Activated CD8-positive, alpha-beta memory T cell treated with anti-CD3 and anti-CD28 coated beads for 4 hours (primary cell): Measurements from ENCODE around the gene MASP2.
"Not testable (repeated sequence)": the region's sequence is repeated elsewhere in the genome, so short reads cannot be mapped to it uniquely, and the experiment has no call there.

Source experiments
- DNase-seq, 2 donors: peaks; one replicate each; pipeline ENCODE4 v3.0.0-alpha.2; 2020; ENCODE audit warnings: low read depth in 2 of 2

Gene MASP2

DNA sequence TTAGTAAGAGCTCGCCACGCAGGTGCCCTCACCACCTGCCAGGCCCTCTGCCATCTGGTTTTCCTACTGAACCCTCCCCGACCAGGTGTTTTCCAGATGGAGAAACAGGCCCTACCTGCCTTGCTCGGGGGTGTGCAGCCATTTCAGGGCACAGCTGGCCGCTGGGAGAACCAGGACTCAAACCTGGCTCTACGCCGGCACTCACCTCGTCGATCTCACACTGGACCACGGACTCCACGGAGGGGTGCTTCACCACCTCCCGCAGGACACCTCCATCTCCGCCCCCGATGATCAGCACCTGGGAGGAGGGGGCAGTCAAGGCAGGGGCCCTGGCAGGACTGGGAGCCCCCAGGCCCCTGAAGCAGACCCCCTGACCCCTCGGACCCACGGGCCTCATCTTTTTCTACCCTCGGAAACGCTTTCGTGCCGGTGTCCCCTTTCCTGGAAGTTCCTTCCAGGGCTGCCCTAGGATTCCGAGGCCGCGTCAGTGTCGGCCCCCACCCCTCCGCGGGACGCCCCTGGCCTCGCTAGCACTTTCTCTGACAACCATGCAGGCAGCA is 11.6 kb upstream of the MASP2 start:
- DNase-seq: no peak

DNA sequence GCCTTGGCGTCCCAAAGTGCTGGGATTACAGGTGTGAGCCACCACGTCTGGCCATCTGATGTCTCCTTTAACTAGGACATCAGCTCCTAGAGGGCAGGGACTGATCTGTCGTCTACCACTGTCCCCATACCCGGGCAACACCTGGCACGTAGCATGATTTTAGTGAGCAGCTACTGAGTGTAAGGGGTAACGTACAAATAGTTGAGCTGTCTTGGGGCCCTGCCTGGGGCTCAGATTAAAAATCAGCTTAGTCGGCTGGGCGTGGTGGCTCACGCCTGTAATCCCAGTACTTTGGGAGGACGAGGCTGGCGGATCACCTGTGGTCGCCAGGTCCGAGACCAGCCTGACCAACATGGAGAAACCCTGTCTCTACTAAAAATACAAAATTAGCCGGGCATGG is 11.0 kb upstream of the MASP2 start:
- no peak for DNase-seq

DNA sequence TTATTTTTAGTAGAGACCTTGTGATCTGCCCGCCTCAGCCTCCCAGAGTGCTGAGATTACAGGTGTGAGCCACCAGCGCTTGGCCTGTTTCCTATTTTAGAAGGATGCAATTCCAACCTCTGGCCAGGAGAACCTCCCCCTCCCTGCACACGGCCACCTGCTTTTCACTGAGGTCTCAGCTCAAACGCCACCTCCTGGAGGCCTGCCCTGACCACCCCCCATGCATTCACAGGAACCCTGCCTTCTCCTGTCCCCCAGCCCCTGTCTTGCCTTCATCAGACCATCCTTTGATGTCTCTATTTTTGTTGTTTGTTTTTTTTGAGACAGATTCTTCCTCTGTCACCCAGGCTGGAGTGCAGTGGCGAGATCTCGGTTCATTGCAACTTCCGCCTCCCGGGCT is 10.4 kb upstream of the MASP2 start:
- no peak for DNase-seq

DNA sequence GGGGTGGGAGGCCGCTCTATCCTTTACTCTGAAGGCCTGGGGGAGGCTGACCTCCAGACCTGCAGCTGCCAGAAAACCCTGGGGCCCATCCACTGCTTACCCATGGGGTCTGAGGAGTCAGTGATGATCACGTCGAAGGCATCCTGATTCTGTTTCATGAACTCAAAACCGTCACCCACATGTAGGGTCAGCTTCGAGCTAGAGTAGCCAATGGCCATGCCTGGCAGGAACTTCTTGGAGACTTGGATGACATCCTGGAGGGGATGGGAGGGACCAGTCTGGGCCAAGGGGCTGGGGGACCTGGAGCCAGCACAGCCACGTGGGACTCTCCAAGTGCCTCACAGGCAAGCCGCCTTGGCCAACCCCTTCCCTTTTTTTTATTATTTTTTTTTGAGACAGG is 9.5 kb upstream of the MASP2 start:
- DNase-seq: no peak

DNA sequence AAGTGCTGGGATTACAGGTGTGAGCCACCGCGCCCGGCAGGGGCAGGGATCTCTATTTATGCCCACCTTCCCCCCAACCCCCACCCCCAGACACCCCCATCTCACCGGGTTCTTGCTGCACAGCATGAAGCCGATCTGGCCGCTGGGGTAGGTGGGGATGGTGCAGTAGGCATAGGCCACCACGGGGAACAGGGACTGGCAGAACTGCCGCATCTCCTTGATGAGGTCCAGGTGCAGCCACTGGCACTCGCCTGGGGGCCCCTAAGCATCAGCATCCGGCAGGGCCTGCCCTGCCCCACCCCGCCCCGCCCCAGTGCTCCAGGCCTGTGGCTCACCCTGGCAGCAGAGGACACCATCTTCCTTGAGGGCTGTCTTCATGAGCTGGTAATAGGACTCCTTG is 8.6 kb upstream of the MASP2 start:
- DNase-seq: no peak

GRCh38 chr1:11054666-11055065 is 7.6 kb upstream of the MASP2 start:
- DNase-seq: no peak

DNA sequence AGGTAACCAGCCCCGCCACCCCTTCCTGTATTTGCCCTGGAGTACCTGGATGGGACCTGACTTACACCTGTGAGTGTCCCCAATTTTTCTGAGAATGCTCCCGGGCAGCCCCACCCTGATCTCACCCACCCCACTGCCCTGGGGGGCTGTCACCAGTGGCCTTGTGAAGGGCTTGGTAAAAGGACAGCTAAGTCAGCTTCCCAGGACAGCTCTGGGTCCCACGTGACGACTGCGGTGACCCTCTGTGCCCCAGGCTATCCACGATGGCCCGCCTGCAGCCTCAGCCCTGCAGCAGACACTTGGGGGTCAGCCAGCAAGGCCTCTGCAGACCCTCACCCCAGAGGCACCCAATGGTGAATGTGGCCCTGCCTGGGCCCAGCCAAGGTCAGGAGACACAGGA is 7.1 kb upstream of the MASP2 start:
- no peak for DNase-seq

DNA sequence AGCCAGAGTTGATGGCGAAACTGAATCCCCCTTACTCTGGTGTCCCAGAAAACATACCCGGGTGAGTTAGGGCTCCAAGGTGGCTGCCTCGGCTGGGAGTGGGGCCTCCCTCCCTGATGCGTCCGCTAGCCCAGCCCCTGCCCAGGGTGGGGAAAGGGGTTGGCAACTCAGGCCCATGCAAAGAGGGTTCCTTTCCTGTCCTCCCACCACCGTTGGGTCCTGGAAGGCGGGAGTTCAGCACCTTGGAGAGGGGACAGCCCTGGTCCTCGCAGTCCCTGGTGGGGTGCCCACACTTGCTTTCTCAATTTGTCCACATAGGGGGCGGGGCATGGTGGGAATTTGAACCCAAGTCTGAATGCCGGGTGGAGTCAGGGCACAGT is 6.7 kb upstream of the MASP2 start:
- DNase-seq: no peak

GRCh38 chr1:11052839-11053757 is 6.1 kb upstream of the MASP2 start:
- DNase-seq: no peak

DNA sequence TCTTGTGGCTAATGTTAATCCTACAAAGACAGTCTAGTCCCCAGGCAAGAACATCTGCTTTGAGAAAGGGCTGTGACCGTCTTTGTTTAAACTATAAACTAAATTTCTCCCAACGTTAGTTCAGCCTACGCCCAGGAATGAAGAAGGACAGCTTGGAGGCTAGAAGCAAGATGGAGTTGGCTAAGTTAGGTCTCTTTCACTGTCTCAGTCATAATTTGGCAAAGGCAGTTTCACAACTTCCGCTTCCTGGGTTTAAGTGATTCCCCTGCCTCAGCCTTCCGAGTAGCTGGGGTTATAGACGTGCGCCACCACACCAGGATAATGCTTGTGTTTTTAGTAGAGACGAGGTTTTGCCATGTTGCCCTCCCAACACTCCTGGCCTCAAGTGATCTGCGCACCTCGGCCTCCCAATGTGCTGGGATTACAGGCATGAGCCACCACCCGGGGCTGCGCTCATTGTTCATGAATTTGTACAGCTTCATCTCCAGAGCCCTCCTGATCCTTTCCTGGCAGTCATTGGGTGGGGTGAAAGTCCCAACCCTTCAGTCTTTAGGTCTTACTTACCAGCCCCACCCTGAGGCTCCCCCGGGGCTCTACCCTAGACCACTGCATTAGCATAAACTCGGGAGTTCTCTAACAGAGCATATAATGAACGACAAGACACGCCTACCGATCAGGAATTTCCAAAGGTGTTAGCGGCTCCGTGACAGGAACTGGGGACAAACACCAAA is 4.9 kb upstream of the MASP2 start:
- DNase-seq: no peak

DNA sequence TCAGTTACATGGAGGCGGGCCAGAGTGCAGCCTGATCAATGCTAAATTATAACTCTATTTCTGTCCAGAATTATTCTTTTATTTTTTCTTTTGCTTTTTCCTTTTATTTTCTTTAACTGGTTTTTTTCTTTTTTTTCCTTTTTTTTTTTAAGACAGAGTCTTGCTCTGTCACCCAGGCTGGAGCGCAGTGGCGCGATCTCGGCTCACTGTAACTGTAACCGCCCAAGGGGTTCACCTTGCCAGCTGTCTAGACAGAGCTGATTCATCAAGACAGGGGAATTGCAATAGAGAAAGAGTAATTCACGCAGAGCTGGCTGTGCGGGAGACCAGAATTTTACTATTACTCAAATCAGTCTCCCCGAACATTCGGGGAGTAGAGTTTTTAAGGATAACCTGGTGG is 4.1 kb upstream of the MASP2 start:
- DNase-seq: not testable (repeated sequence)

- DNase-seq: no peak
These were observed 821 bp downstream of the MASP2 start for GRCh38 chr1:11046270-11046566.

DNA sequence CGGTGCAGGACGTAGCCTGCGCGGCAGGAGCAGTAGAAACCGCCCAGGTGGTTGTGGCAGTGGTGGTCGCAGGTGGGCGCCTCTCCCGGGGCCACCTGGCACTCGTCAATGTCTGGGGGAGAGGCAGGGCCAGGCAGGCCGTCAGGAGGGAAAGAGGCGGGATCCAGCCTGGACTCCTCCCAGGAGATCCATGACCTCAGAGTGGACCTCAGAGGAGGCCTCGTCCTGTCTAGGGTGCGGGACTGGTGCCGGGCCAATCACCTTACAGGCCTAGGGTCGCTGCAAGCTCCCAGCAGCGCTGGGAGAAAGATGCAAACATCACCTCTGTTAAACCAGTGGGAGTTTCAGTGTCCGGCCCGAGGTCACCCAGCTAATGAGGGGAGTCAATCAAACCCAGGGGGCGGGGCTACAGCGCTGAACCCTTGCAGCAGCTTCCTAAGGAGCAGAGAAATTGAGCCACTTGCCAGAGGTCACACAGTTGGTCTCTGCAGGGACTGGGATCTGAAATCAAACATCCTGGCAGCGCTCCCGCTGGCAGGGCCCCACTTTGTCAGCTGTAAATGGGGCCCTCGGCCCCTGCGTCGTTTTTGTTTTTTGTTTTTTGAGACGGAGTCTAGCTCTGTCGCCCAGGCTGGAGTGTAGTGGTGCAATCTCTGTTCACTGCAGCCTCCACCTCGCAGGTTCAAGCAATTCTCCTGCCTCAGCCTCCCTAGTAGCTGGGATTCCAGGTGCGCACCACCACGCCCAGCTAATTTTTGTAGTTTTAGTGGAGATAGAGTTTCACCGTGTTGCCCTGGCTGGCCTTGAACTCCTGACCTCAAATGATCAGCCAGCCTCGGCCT is 1.4 kb downstream of the MASP2 start:
- DNase-seq: no peak

DNA sequence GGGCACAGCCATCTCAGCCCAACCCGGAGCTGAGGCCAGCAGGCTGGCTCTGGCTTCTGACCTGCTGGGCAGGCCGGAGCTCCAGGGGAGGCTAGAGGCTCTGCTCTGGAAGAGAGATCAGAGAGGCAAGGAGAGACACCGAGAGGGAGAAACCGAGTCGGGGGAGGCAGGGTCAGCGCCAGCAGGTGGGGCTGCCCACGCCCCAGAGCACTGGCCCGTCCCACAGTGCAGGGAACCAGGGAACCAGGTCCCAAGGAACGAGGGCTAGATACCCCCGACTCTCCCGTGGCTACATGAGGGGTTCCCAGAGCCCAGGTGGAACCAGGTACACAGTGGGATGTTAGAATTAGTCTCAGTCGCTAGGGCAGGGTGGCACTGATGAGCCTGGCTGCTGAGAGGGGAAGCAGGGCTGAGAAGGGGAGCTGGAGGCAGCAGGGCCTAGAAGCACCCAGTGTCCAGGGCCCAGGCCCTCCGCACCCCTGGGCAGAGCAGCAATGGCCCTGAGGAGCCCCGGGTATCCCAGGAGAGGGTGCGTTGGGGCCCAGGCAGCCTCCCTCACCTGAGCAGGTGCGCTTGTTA is 2.1 kb downstream of the MASP2 start:
- no peak for DNase-seq

DNA sequence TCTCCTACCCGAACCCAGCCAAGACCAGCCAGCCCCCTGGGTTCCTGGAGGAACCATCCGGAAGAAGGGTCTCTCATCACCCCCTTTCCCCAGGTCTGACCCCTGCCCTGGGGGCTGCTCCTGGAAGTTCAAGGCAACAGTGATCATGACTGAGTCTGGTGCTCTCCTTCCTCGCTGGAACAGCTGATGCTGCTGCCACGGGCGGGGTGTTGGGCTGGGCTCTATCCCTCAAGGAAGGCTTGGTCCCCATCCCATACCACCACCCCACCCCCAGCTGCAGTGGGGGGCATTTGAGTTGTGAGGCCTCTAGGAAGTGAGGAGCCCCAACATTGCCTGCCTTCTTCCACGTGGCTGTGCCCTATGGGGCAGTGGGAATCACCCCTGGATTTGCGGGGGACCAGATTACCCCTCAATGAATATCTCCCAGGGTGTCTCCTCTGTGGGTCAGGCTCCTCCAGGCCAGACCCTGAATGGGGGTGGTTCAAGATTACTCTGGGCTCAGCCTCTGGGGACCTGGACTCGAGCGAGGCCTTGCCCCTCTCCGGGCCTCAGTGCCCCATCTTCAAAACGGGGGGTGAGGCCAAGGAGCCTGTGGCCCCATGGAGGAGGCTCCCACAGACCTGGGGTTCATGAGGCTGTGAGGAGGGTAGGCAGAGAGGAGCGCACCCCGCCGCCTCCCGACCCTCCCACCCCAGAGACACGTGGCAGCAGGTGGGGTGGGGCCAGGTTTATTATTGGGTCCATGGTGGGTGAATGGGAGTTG is 2.8 kb downstream of the MASP2 start:
- no peak for DNase-seq

GRCh38 chr1:11042995-11043874 is 3.8 kb downstream of the MASP2 start:
- DNase-seq: no peak

- DNase-seq: no peak
These were observed 5.0 kb downstream of the MASP2 start for GRCh38 chr1:11042065-11042464.

DNA sequence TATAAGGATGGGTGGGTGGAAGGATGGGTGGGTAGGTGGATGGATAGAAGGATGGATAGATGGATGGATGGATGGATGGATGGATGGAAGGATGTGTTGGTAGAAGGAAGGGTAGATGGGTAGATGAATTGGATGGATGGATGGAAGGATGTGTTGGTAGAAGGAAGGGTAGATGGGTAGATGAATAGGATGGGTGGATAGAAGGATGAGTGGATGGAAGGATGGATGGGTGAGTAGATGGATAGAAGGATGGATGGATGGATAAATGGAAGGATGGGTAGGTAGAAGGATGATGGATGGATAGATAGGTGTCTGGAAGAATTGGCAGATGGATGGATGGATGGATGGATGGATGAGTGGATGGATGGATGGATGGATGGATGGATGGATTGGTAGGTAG is 6.0 kb downstream of the MASP2 start:
- DNase-seq: no peak

- not testable (repeated sequence) for DNase-seq
These were observed 7.0 kb downstream of the MASP2 start for GRCh38 chr1:11040105-11040429.
